SK-N-SH (cell line): ENCODE measurements around the gene C14orf180. TPM values are rescaled to one million over a fixed set of nuclear protein-coding genes. Genes with fewer than 3 reads are reported as not detected.

ENCODE experiments used
- CTCF ChIA-PET: fragments of 300-600, 350-600 bp; formaldehyde crosslinking; extraction: SDS; loops from one replicate; lab custom pipeline; 2021; lab: Yijun Ruan, JAX
- POLR2A ChIA-PET: fragments of 350-600 bp; sonication (Branson Sonifier 250); formaldehyde crosslinking; extraction: SDS; loops from one replicate; lab custom pipeline; 2020; ENCODE audit warnings: antibody characterized with exemption, inconsistent platforms; lab: Yijun Ruan, JAX
- DNase-seq: peaks from one replicate; pipeline ENCODE4 v3.0.0; 2012
- H2AFZ ChIP-seq: fragments of 200-600 bp; sonication (generic); 2 replicates; pipeline ENCODE4 v1.8.1; 2016; ENCODE audit warnings: antibody characterized with exemption, mild to moderate bottlenecking, low read depth
- H3F3A ChIP-seq: fragments of 200-600 bp; sonication (generic); replicated peaks from 2 replicates; pipeline ENCODE3; 2016; ENCODE audit warnings: antibody characterized with exemption, mild to moderate bottlenecking; ENCODE audit not compliant: insufficient read depth
- H3K27ac ChIP-seq, 2 experiments: fragments of 200-500 bp in 1 of 2; fragments of 200-600 bp in 1 of 2; sonication (Bioruptor generic) in 1 of 2; sonication (generic), shearing (Covaris generic) in 1 of 2; 2 replicates each; pipeline versions ENCODE4 v1.5.1 to v1.6.1; 2014 to 2016; ENCODE audit warnings: low read depth in 2 of 2, inconsistent platforms in 1 of 2, low read length in 1 of 2, mild to moderate bottlenecking in 1 of 2, mixed read lengths in 1 of 2
- H3K27me3 ChIP-seq: fragments of 200-600 bp; sonication (generic), shearing (Covaris generic); 2 replicates; pipeline ENCODE4 v1.6.1; 2016; ENCODE audit warnings: mixed run types; ENCODE audit not compliant: insufficient read depth
- H3K36me3 ChIP-seq, 2 experiments: fragments of 200-500 bp in 1 of 2; fragments of 200-600 bp in 1 of 2; sonication (Bioruptor generic) in 1 of 2; sonication (generic) in 1 of 2; replicated peaks in 1 of 2; 2 replicates each; pipeline versions ENCODE3 to v1.5.1; 2014 to 2016; ENCODE audit warnings: low read length in 1 of 2, mild to moderate bottlenecking in 1 of 2; ENCODE audit not compliant: insufficient read depth in 2 of 2, control insufficient read depth in 1 of 2
- H3K4me1 ChIP-seq, 2 experiments: fragments of 200-500 bp in 1 of 2; fragments of 200-600 bp in 1 of 2; sonication (Bioruptor generic) in 1 of 2; sonication (generic), shearing (Covaris generic) in 1 of 2; 2 replicates each; pipeline versions ENCODE4 v1.5.1 to v1.6.1; 2014 to 2016; ENCODE audit warnings: low read depth in 1 of 2, low read length in 1 of 2, mixed run types in 1 of 2; ENCODE audit not compliant: insufficient read depth in 2 of 2, control insufficient read depth in 1 of 2
- H3K4me2 ChIP-seq: fragments of 200-600 bp; sonication (generic), shearing (Covaris generic); 2 replicates; pipeline ENCODE4 v1.6.1; 2017; ENCODE audit warnings: mixed run types
- H3K4me3 ChIP-seq, 2 experiments: fragments of 200-500 bp in 1 of 2; fragments of 200-600 bp in 1 of 2; sonication (Bioruptor generic) in 1 of 2; sonication (generic), shearing (Covaris generic) in 1 of 2; 2 replicates each; pipeline versions ENCODE4 v1.5.1 to v1.8.1; 2014 to 2016; ENCODE audit warnings: low read depth in 2 of 2, inconsistent platforms in 1 of 2, low read length in 1 of 2, mild to moderate bottlenecking in 1 of 2, mixed read lengths in 1 of 2, moderate library complexity in 1 of 2
- H3K79me2 ChIP-seq: fragments of 200-600 bp; sonication (generic); 2 replicates; pipeline ENCODE4 v1.8.1; 2017; ENCODE audit warnings: mild to moderate bottlenecking; ENCODE audit not compliant: insufficient read depth
- H3K9ac ChIP-seq: fragments of 200-600 bp; sonication (generic); 2 replicates; pipeline ENCODE4 v1.6.1; 2017; ENCODE audit warnings: mixed run types
- H3K9me2 ChIP-seq: fragments of 200-600 bp; sonication (generic); 2 replicates; pipeline ENCODE4 v1.6.1; 2017; ENCODE audit warnings: mixed run types
- H3K9me3 ChIP-seq: fragments of 200-600 bp; sonication (generic); 2 replicates; pipeline ENCODE4 v1.6.1; 2017; ENCODE audit warnings: mixed run types, mild to moderate bottlenecking, moderate library complexity
- H4K20me1 ChIP-seq: fragments of 200-600 bp; sonication (generic); 2 replicates; pipeline ENCODE4 v1.6.1; 2017; ENCODE audit warnings: mild to moderate bottlenecking, mixed run types; ENCODE audit not compliant: insufficient read depth
- ELF1 ChIP-seq: IDR thresholded peaks from 2 replicates; pipeline ENCODE4 v1.4.0; 2012
- EP300 ChIP-seq, 2 experiments: IDR thresholded peaks; 2 replicates each; pipeline versions ENCODE4 v1.4.0 to v1.6.1; 2012; ENCODE audit warnings: borderline replicate concordance in 1 of 2, low read depth in 1 of 2, low read length in 1 of 2
- EZH2phosphoT487 ChIP-seq: fragments of 200-600 bp; sonication (generic); IDR thresholded peaks from 2 replicates; pipeline ENCODE4 v1.6.1; 2017; ENCODE audit warnings: low read depth, mixed run types, mild to moderate bottlenecking, antibody characterized with exemption, moderate library complexity, borderline replicate concordance
- FOSL2 ChIP-seq: IDR thresholded peaks from 2 replicates; pipeline ENCODE4 v1.4.0; 2012; ENCODE audit warnings: low read depth, mild to moderate bottlenecking, moderate library complexity, borderline replicate concordance
- FOXM1 ChIP-seq: IDR thresholded peaks from 2 replicates; pipeline ENCODE4 v1.4.0; 2012; ENCODE audit warnings: low read depth, mild to moderate bottlenecking
- GABPA ChIP-seq: IDR thresholded peaks from 2 replicates; pipeline ENCODE4 v1.4.0; 2012; ENCODE audit warnings: low read depth, mild to moderate bottlenecking
- GATA2 ChIP-seq: sonication (generic); formaldehyde crosslinking; IDR thresholded peaks from 2 replicates; pipeline ENCODE4 v1.5.0; 2020; ENCODE audit warnings: mild to moderate bottlenecking, missing genetic modification reagents
- IRF3 ChIP-seq: fragments of 150-350 bp; IDR thresholded peaks from 2 replicates; pipeline ENCODE4 v1.6.1; 2016; ENCODE audit warnings: mild to moderate bottlenecking, low read depth, low read length
- MAX ChIP-seq: IDR thresholded peaks from 2 replicates; pipeline ENCODE4 v1.4.0; 2012; ENCODE audit warnings: low read depth
- NRF1 ChIP-seq: IDR thresholded peaks from 2 replicates; pipeline ENCODE4 v1.6.1; 2012; ENCODE audit warnings: low read depth, mild to moderate bottlenecking, low read length
- PBX3 ChIP-seq: IDR thresholded peaks from 2 replicates; pipeline ENCODE4; 2012
- POLR2AphosphoS5 ChIP-seq: IDR thresholded peaks from 2 replicates; pipeline ENCODE4 v1.6.1; 2012; ENCODE audit warnings: low read depth, low read length
- RAD21 ChIP-seq: IDR thresholded peaks from 2 replicates; pipeline ENCODE4 v1.6.1; 2012; ENCODE audit warnings: mild to moderate bottlenecking, low read length
- REST ChIP-seq: IDR thresholded peaks from 2 replicates; pipeline ENCODE4 v1.6.1; 2012; ENCODE audit warnings: mild to moderate bottlenecking, low read depth, low read length, moderate library complexity
- RXRA ChIP-seq: IDR thresholded peaks from 2 replicates; pipeline ENCODE4 v1.4.0; 2012; ENCODE audit warnings: low read depth, mild to moderate bottlenecking, borderline replicate concordance
- SMC3 ChIP-seq: IDR thresholded peaks from 2 replicates; pipeline ENCODE4 v1.6.1; 2012; ENCODE audit warnings: low read depth, low read length, improper control_type of control experiment
- TCF12 ChIP-seq: IDR thresholded peaks from 2 replicates; pipeline ENCODE4 v1.4.0; 2012
- USF2 ChIP-seq: fragments of 150-350 bp; IDR thresholded peaks from 2 replicates; pipeline ENCODE4 v1.6.1; 2017; ENCODE audit warnings: antibody characterized with exemption, low read length, low read depth, borderline replicate concordance
- ZBTB33 ChIP-seq: IDR thresholded peaks from 2 replicates; pipeline ENCODE4 v1.4.0; 2012; ENCODE audit warnings: low read depth, borderline replicate concordance
- WGBS: methylation state at CpG from one replicate; pipeline ENCODE4 v1.1.6; 2017; ENCODE audit warnings: low lambda C conversion rate; 5-methylcytosine and 5-hydroxymethylcytosine counted together
- polyA plus RNA-seq, 3 experiments: library from polyadenylated mRNA; depleted of rRNA; stranded (reverse); fragments of >200 nt; gene quantifications; 2 replicates each; pipeline ENCODE4 v1.2.3, GENCODE V29; 2012

The C14orf180 gene
- polyA plus RNA-seq, 1 of the 3 experiments (the other 2 are of a cell fraction): not detected

- TF ChIP-seq EZH2phosphoT487 (no peak), FOSL2 (no peak), IRF3 (no peak), SMC3 (no peak), MAX (no peak), RXRA (no peak), PBX3 (no peak), RAD21 (no peak), USF2 (no peak), ZBTB33 (no peak), FOXM1 (no peak), TCF12 (no peak), POLR2AphosphoS5 (no peak), REST (no peak), NRF1 (no peak), EP300 (IDR thresholded peaks at IDR 0.05; ENCODE audit: borderline replicate concordance in 1 of 2, low read depth in 1 of 2, low read length in 1 of 2) (no peak), GATA2 (no peak), GABPA (no peak), ELF1 (no peak)
- H3K36me3 ChIP-seq: no peaks in the 10 kb centered on the region
- H3K9me2 ChIP-seq: no peaks in the 10 kb centered on the region
- H4K20me1 ChIP-seq: no peaks in the 10 kb centered on the region
- CTCF ChIA-PET: no interaction called here
- H3K4me2 ChIP-seq: no peak overlapping the region
- H3K9me3 ChIP-seq: no peaks in the 10 kb centered on the region
- no peak overlapping the region for H3K27ac ChIP-seq
- H2AFZ ChIP-seq: no peak overlapping the region
- peaks cover 0 to 17% of the 10 kb centered on the region in 2 experiments; a peak in 1 of 4 replicates for H3K4me1 ChIP-seq
- H3K27me3 ChIP-seq: no peaks in the 10 kb centered on the region
- H3K9ac ChIP-seq: no peak overlapping the region
- no peaks in the 10 kb centered on the region for H3K79me2 ChIP-seq
- POLR2A ChIA-PET: no interaction called here
- WGBS: 45% methylated on average over 15 of the region's 15 CpGs
- no peak for DNase-seq
- no peaks in the 10 kb centered on the region for H3F3A ChIP-seq
- H3K4me3 ChIP-seq: no peak overlapping the region
Measured at GRCh38 chr14:104548802-104549535, 30.6 kb upstream of the C14orf180 start.
